Measurements from ENCODE around the gene IPPK.

Gene IPPK

DNA sequence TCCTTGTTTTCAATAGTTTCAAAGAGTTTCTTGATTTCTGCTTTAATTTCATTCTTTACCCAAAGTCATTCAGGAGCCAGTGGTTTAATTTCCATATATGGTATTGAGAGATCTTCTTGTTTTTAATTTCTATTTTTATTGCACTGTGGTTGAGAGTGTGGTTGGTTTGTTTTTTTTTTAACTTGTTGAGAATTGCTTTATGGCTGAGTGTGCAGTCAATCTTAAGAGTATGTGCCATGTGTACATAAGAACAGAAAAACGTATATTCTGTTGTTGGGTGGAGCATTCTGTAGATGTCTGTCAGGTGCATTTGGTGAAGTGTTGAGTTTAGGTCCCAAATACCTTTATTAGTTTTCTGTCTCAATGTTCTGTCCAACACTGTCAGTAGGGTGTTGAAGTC, 26.7 kb upstream of the IPPK start:
- TF ChIP-seq CTCF (IDR thresholded peaks at IDR 0.05; ENCODE audit: insufficient read depth, low read depth, low read length, missing control alignments), result no peak
- no peak overlapping the region for H3K4me3 ChIP-seq (ENCODE audit: low read length)
- no peak for DNase-seq (ENCODE audit: low read depth)

DNA sequence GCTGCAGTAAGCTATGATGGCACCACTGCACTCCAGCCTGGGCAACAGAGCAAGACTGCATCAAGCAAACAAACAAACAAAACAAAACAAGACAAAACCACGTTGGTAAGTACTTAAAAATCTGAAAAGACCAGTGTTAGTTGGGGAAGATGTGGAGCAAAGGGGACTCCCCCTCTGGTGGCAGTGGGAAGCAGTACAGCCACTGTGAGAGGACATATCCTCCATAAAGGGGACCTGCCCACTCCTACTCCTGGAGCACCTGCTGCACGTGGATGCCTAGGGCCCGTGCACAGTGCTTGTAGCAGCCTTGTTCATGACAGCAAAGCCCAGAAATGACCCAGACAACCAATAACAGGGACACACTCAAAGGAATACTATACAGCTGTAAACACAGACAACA, 17.0 kb upstream of the IPPK start:
- TF ChIP-seq CTCF (IDR thresholded peaks at IDR 0.05; ENCODE audit: insufficient read depth, low read depth, low read length, missing control alignments), result no peak
- H3K4me3 ChIP-seq (ENCODE audit: low read length), result no peak overlapping the region
- peak; percentile 21 for DNase-seq (ENCODE audit: low read depth)

DNA sequence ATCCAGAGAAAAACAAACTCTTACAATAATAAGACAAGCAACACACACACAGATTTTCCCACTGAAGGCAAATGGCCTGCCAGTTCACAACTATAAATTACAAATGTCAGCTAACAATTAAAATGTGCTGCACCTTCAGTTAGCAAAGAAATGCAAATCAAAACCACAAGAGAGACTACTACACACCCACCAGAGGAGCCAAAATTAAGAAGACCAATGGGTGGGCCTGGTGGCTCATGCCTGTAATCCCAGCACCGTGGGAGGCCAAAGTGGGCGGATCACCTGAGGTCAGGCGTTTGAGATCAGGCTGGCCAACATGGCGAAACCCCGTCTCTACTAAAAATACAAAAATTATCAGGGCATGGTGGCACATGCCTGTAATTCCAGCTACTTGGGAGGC, 15.1 kb upstream of the IPPK start:
- no peak for DNase-seq (ENCODE audit: low read depth)
- TF ChIP-seq CTCF (IDR thresholded peaks at IDR 0.05; ENCODE audit: insufficient read depth, low read depth, low read length, missing control alignments), result no peak
- H3K4me3 ChIP-seq (ENCODE audit: low read length), result no peak overlapping the region

GRCh38 chr9:92682269-92682668, 12.3 kb upstream of the IPPK start:
- no peak for DNase-seq (ENCODE audit: low read depth)

GRCh38 chr9:92680166-92681119, 10.5 kb upstream of the IPPK start:
- H3K4me3 ChIP-seq (ENCODE audit: low read length), result no peak overlapping the region
- DNase-seq (ENCODE audit: low read depth), result peak; percentile 96
- no peak for TF ChIP-seq CTCF (IDR thresholded peaks at IDR 0.05; ENCODE audit: insufficient read depth, low read depth, low read length, missing control alignments)

More at GRCh38 chr9:92682269-92682668, 12.3 kb upstream of the IPPK start:
- H3K4me3 ChIP-seq (ENCODE audit: low read length), result no peak overlapping the region
- TF ChIP-seq CTCF (IDR thresholded peaks at IDR 0.05; ENCODE audit: insufficient read depth, low read depth, low read length, missing control alignments), result no peak

DNA sequence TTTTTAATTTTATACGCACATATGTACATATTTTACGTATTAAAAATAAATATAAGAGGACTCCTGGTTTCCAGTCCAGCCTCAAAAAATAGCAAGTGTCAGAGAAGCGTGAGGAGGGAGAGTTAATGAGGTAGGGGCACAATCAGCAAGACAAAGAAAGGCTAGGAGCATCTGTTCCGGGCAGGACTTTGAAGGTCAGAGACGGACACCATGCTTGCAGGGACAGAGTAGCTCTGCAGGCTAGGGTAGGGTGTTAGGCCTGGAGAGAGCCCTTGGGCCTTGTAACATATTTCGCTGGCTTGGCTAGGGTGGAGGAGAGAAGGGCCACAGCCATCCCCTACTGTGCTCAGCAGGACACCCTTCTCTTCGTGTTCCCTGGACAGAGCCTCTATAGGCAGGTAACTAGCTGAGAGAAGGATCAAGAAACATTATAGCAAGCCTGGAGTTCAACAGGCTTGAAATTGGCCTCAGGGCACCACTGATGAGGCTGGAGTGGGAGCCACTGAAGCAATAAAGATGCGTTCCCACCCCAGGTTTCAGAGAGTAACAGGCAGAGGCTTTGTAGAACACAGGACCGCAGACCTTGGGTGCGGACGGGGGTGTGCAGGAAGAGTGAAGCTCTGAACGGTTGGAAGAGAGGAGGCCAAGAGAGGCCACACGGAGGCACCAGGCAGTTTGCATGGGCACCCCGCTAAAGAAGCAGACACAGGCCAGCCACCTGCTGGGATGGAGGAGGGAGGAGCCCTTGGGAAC, 9.7 kb upstream of the IPPK start:
- DNase-seq (ENCODE audit: low read depth), result no peak
- TF ChIP-seq CTCF (IDR thresholded peaks at IDR 0.05; ENCODE audit: insufficient read depth, low read depth, low read length, missing control alignments), result no peak
- H3K4me3 ChIP-seq (ENCODE audit: low read length), result no peak overlapping the region
